NOMO-1 treated with dmso at 0.1 percent for 144 hours (cell line): ENCODE data around the gene LRBA.
"Not testable (repeated sequence)": the region's sequence is repeated elsewhere in the genome, so short reads cannot be mapped to it uniquely, and the experiment has no call there.

ENCODE experiments used
- DNase-seq: peaks from one replicate; lab custom pipeline; 2025; ENCODE audit not compliant: unreplicated experiment; lab: John Stamatoyannopoulos, UW

Gene LRBA

GRCh38 chr4:150518559-150518958 is 496.5 kb downstream of the LRBA start:
- no peak for DNase-seq

GRCh38 chr4:150515135-150515534 is 499.9 kb downstream of the LRBA start:
- DNase-seq = no peak

- DNase-seq = no peak
Observed at GRCh38 chr4:150514709-150515108, 500.4 kb downstream of the LRBA start.

- no peak for DNase-seq
Observed at GRCh38 chr4:150510176-150510865, 504.8 kb downstream of the LRBA start.

- DNase-seq = not testable (repeated sequence)
Observed at GRCh38 chr4:150507656-150508055, 507.4 kb downstream of the LRBA start.

GRCh38 chr4:150501983-150502382 is 513.1 kb downstream of the LRBA start:
- DNase-seq = no peak

- no peak for DNase-seq
Observed at GRCh38 chr4:150501009-150501727, 513.9 kb downstream of the LRBA start.

- no peak for DNase-seq
Observed at GRCh38 chr4:150497612-150498011, 517.5 kb downstream of the LRBA start.

GRCh38 chr4:150495550-150495949 is 519.5 kb downstream of the LRBA start:
- no peak for DNase-seq

GRCh38 chr4:150493851-150494250 is 521.2 kb downstream of the LRBA start:
- DNase-seq = no peak

GRCh38 chr4:150491132-150492049 is 523.7 kb downstream of the LRBA start:
- no peak for DNase-seq

- DNase-seq = no peak
Observed at GRCh38 chr4:150482581-150482980, 532.5 kb downstream of the LRBA start.

GRCh38 chr4:150479657-150480056 is 535.4 kb downstream of the LRBA start:
- no peak for DNase-seq

- no peak for DNase-seq
Observed at GRCh38 chr4:150477869-150478268, 537.2 kb downstream of the LRBA start.

- no peak for DNase-seq
Observed at GRCh38 chr4:150476776-150477175, 538.3 kb downstream of the LRBA start.

GRCh38 chr4:150475763-150476162 is 539.3 kb downstream of the LRBA start:
- no peak for DNase-seq

- DNase-seq = no peak
Observed at GRCh38 chr4:150464523-150464922, 550.6 kb downstream of the LRBA start.

- no peak for DNase-seq
Observed at GRCh38 chr4:150462743-150463142, 552.3 kb downstream of the LRBA start.

- DNase-seq = no peak
Observed at GRCh38 chr4:150461957-150462356, 553.1 kb downstream of the LRBA start.

- no peak for DNase-seq
Observed at GRCh38 chr4:150457802-150458201, 557.3 kb downstream of the LRBA start.

- DNase-seq = no peak
Observed at GRCh38 chr4:150451883-150452282, 563.2 kb downstream of the LRBA start.

- no peak for DNase-seq
Observed at GRCh38 chr4:150447356-150447755, 567.7 kb downstream of the LRBA start.
